GM12878 (cell line): ENCODE data around the gene PTPRN2.

Experiments used
- CEBPB ChIP-seq, 2 experiments: fragments of 150-350 bp in 1 of 2; IDR thresholded peaks; 2 replicates each; pipeline ENCODE4 v1.6.1; 2012 to 2014; ENCODE audit warnings: low read depth in 2 of 2, low read length in 2 of 2, borderline replicate concordance in 1 of 2, inconsistent platforms in 1 of 2
- EP300 ChIP-seq, 2 experiments: fragments of 150-350 bp in 1 of 2; IDR thresholded peaks; 2 replicates each; pipeline ENCODE4 v1.6.1; 2011 to 2012; ENCODE audit warnings: low read depth in 2 of 2, low read length in 2 of 2, borderline replicate concordance in 1 of 2, improper control_type of control experiment in 1 of 2, inconsistent platforms in 1 of 2; ENCODE audit not compliant: control insufficient read depth in 1 of 2
- ETV6 ChIP-seq, 2 experiments: fragments of 450-650 bp in 1 of 2; IDR thresholded peaks in 1 of 2; conservative IDR thresholded peaks in 1 of 2; 2 replicates each; pipeline ENCODE4 v1.6.1; 2014; ENCODE audit warnings: antibody characterized with exemption in 1 of 2, borderline replicate concordance in 1 of 2, low read depth in 1 of 2, mild to moderate bottlenecking in 1 of 2, moderate library complexity in 1 of 2
- PAX8 ChIP-seq: fragments of 450-650 bp; IDR thresholded peaks from 2 replicates; pipeline ENCODE4 v1.6.1; 2017; ENCODE audit warnings: mild to moderate bottlenecking, moderate library complexity
- PML ChIP-seq: IDR thresholded peaks from 2 replicates; pipeline ENCODE4 v1.6.1; 2012; ENCODE audit warnings: low read length, inconsistent platforms
- RFX5 ChIP-seq: IDR thresholded peaks from 2 replicates; pipeline ENCODE4 v1.6.1; 2011; ENCODE audit warnings: low read depth, low read length, improper control_type of control experiment
- RUNX3 ChIP-seq: IDR thresholded peaks from 2 replicates; pipeline ENCODE4 v1.6.1; 2012; ENCODE audit warnings: low read length, inconsistent platforms
- ZBED1 ChIP-seq: IDR thresholded peaks from 2 replicates; pipeline ENCODE4 v1.6.1; 2016; ENCODE audit warnings: borderline replicate concordance
- TF ChIP-seq, protein P1 (sequence below), 3 experiments: IDR thresholded peaks in 2 of 3; conservative IDR thresholded peaks in 1 of 3; 2 replicates each; pipeline ENCODE4 v1.5.1; 2011; ENCODE audit warnings: low read depth in 3 of 3, low read length in 3 of 3, mild to moderate bottlenecking in 3 of 3, control low read depth in 2 of 3, moderate library complexity in 2 of 3, inconsistent platforms in 1 of 3, mixed read lengths in 1 of 3; ENCODE audit not compliant: control insufficient read depth in 2 of 3, insufficient read depth in 1 of 3; ENCODE audit errors: extremely low read depth in 1 of 3
- TF ChIP-seq, protein P2 (sequence below): IDR thresholded peaks from 2 replicates; pipeline ENCODE4 v1.6.1; 2012; ENCODE audit warnings: low read depth, low read length, improper control_type of control experiment

DNA sequence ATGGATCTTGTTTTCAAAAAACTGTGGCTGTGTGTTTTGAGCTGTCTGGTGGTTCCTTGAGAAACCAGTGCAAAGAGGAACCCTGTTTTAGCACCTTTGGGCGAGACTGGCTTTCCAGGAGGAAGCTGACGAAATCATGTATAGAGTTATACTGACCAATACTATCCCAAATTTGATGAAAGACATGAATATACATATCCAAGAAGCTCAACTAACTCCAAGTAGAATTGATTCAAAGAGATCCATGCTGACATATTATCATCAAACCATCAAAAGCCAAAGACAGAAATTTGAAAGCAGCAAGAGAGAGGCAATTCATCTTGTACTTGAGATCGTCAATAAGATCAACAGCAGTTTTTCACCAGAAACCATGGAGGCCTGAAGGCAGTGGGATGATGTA is 640.1 kb downstream of the PTPRN2 start:
- TF ChIP-seq ETV6 (conservative IDR thresholded peaks at IDR 0.05 in 1 of 2, IDR thresholded peaks at IDR 0.05 in 1 of 2; ENCODE audit: borderline replicate concordance in 1 of 2, low read depth in 1 of 2): no peak
- no peak for TF ChIP-seq CEBPB (IDR thresholded peaks at IDR 0.05; ENCODE audit: borderline replicate concordance in 1 of 2, low read depth in 2 of 2, low read length in 2 of 2)
- TF ChIP-seq RUNX3: no peak
- no peak for TF ChIP-seq PML
- TF ChIP-seq, protein P1, sequence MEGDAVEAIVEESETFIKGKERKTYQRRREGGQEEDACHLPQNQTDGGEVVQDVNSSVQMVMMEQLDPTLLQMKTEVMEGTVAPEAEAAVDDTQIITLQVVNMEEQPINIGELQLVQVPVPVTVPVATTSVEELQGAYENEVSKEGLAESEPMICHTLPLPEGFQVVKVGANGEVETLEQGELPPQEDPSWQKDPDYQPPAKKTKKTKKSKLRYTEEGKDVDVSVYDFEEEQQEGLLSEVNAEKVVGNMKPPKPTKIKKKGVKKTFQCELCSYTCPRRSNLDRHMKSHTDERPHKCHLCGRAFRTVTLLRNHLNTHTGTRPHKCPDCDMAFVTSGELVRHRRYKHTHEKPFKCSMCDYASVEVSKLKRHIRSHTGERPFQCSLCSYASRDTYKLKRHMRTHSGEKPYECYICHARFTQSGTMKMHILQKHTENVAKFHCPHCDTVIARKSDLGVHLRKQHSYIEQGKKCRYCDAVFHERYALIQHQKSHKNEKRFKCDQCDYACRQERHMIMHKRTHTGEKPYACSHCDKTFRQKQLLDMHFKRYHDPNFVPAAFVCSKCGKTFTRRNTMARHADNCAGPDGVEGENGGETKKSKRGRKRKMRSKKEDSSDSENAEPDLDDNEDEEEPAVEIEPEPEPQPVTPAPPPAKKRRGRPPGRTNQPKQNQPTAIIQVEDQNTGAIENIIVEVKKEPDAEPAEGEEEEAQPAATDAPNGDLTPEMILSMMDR (IDR thresholded peaks at IDR 0.05 in 2 of 3, conservative IDR thresholded peaks at IDR 0.05 in 1 of 3; ENCODE audit: control insufficient read depth in 2 of 3, extremely low read depth in 1 of 3, insufficient read depth in 1 of 3, low read depth in 3 of 3, low read length in 3 of 3): no peak
- no peak for TF ChIP-seq ZBED1
- TF ChIP-seq, protein P2, sequence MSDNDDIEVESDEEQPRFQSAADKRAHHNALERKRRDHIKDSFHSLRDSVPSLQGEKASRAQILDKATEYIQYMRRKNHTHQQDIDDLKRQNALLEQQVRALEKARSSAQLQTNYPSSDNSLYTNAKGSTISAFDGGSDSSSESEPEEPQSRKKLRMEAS: no peak
- TF ChIP-seq EP300 (IDR thresholded peaks at IDR 0.05; ENCODE audit: borderline replicate concordance in 1 of 2, control insufficient read depth in 1 of 2, low read depth in 2 of 2, low read length in 2 of 2): no peak
- TF ChIP-seq PAX8: no peak
- no peak for TF ChIP-seq RFX5
